ENCODE data around the gene SCN1A. TPM values are rescaled to one million over a fixed set of nuclear protein-coding genes. Genes with fewer than 3 reads are reported as not detected.
"Not testable (repeated sequence)": the region's sequence is repeated elsewhere in the genome, so short reads cannot be mapped to it uniquely, and the experiment has no call there.

The SCN1A gene
- total RNA-seq, 1 donor from 2014 or later: 0.03 TPM

GRCh38 chr2:166013878-166014277 is 113.9 kb downstream of the SCN1A start:
- DNase-seq (ENCODE audit: low spot score): no peak
- intact Hi-C loops (cut with DNase I): no loop called here

- no peak for DNase-seq (ENCODE audit: low spot score)
- intact Hi-C loops (cut with DNase I): no loop called here
These were observed 116.2 kb downstream of the SCN1A start for GRCh38 chr2:166011660-166012059.

GRCh38 chr2:166000401-166000800 is 127.4 kb downstream of the SCN1A start:
- DNase-seq (ENCODE audit: low spot score): no peak
- intact Hi-C loops (cut with DNase I): no loop called here

GRCh38 chr2:165990846-165991245 is 137.0 kb downstream of the SCN1A start:
- intact Hi-C loops (cut with DNase I): no loop called here
- no peak for DNase-seq (ENCODE audit: low spot score)

GRCh38 chr2:165989851-165990250 is 138.0 kb downstream of the SCN1A start:
- no peak for DNase-seq (ENCODE audit: low spot score)
- intact Hi-C loops (cut with DNase I): no loop called here

GRCh38 chr2:165985120-165985519 is 142.7 kb downstream of the SCN1A start:
- no peak for DNase-seq (ENCODE audit: low spot score)
- intact Hi-C loops (cut with DNase I): no loop called here

GRCh38 chr2:165972161-165972560 is 155.7 kb downstream of the SCN1A start:
- intact Hi-C loops (cut with DNase I); DNase-seq (ENCODE audit: low spot score): not testable (repeated sequence)

GRCh38 chr2:165970663-165971062 is 157.2 kb downstream of the SCN1A start:
- intact Hi-C loops (cut with DNase I): no loop called here

GRCh38 chr2:165969227-165969626 is 158.6 kb downstream of the SCN1A start:
- intact Hi-C loops (cut with DNase I): no loop called here
- no peak for DNase-seq (ENCODE audit: low spot score)

More at GRCh38 chr2:165970663-165971062, 157.2 kb downstream of the SCN1A start:
- DNase-seq (ENCODE audit: low spot score): no peak

- no peak for DNase-seq (ENCODE audit: low spot score)
- intact Hi-C loops (cut with DNase I): no loop called here
These were observed 160.1 kb downstream of the SCN1A start for GRCh38 chr2:165967746-165968145.

- no peak for DNase-seq (ENCODE audit: low spot score)
- intact Hi-C loops (cut with DNase I): no loop called here
These were observed 166.0 kb downstream of the SCN1A start for GRCh38 chr2:165961818-165962217.

- intact Hi-C loops (cut with DNase I): no loop called here
- DNase-seq (ENCODE audit: low spot score): no peak
These were observed 168.4 kb downstream of the SCN1A start for GRCh38 chr2:165959371-165959770.

- intact Hi-C loops (cut with DNase I): no loop called here
- DNase-seq (ENCODE audit: low spot score): no peak
These were observed 169.4 kb downstream of the SCN1A start for GRCh38 chr2:165958313-165958960.

- intact Hi-C loops (cut with DNase I): no loop called here
- no peak for DNase-seq (ENCODE audit: low spot score)
These were observed 170.7 kb downstream of the SCN1A start for GRCh38 chr2:165957030-165957675.

GRCh38 chr2:165953655-165954606 is 173.9 kb downstream of the SCN1A start, which contains the start of gene TTC21B:
TTC21B (minus strand) TSS chr2:165953776; CDS start chr2:165953705, 71 bp downstream.
- intact Hi-C loops (cut with DNase I): loop anchor here (2.0 to 5.0 kb wide), 2 partner anchors 175 to 228 kb away; partner anchors contain the start of gene SCN1A
- peak; percentile 97 for DNase-seq (ENCODE audit: low spot score)

GRCh38 chr2:165953306-165953654 is 174.5 kb downstream of the SCN1A start:
- intact Hi-C loops (cut with DNase I): loop anchor here (5.0 kb wide), 1 partner anchor 229 kb away; no protein-coding TSS in a partner anchor
- no peak for DNase-seq (ENCODE audit: low spot score)

GRCh38 chr2:165952741-165953211 is 175.0 kb downstream of the SCN1A start:
- intact Hi-C loops (cut with DNase I): loop anchor here (5.0 kb wide), 1 partner anchor 230 kb away; no protein-coding TSS in a partner anchor
- DNase-seq (ENCODE audit: low spot score): no peak

- no peak for DNase-seq (ENCODE audit: low spot score)
- intact Hi-C loops (cut with DNase I): loop anchor here (5.0 kb wide), 1 partner anchor 230 kb away; no protein-coding TSS in a partner anchor
These were observed 175.7 kb downstream of the SCN1A start for GRCh38 chr2:165952085-165952484.

- intact Hi-C loops (cut with DNase I): loop anchor here (5.0 kb wide), 1 partner anchor 232 kb away; no protein-coding TSS in a partner anchor
These were observed 177.4 kb downstream of the SCN1A start for GRCh38 chr2:165950438-165950837.

GRCh38 chr2:165941827-165942226 is 186.0 kb downstream of the SCN1A start:
- intact Hi-C loops (cut with DNase I): no loop called here
- DNase-seq (ENCODE audit: low spot score): no peak

More at GRCh38 chr2:165950438-165950837, 177.4 kb downstream of the SCN1A start:
- no peak for DNase-seq (ENCODE audit: low spot score)

Data from cardiac septum (tissue), 1 donor.